H1 (cell line): Measurements from ENCODE around the gene C6orf136. TPM values are rescaled to one million over a fixed set of nuclear protein-coding genes. Genes with fewer than 3 reads are reported as not detected.

ENCODE experiments used
- CTCF ChIA-PET: fragments of 300-600 bp; sonication (Branson Sonifier 250); formaldehyde crosslinking; loops from one replicate; lab custom pipeline; 2021; ENCODE audit not compliant: partially characterized antibody; lab: Charles Lee
- POLR2A ChIA-PET: fragments of 300-600 bp; sonication (Branson Sonifier 250); formaldehyde crosslinking; loops from one replicate; lab custom pipeline; 2021; ENCODE audit warnings: inconsistent platforms; ENCODE audit not compliant: partially characterized antibody; lab: Charles Lee
- DNase-seq, 2 experiments: peaks; one replicate each; pipeline versions ENCODE4 v3.0.0 to v3.0.0-alpha.2; 2010 to 2022; ENCODE audit warnings: low spot score in 2 of 2, low read depth in 1 of 2, mixed read lengths in 1 of 2
- FAIRE-seq: peaks from 2 replicates; lab custom pipeline; 2011; peaks lifted over from hg19 to GRCh38; lab: Jason Lieb, UNC
- H2AFZ ChIP-seq: 2 replicates; pipeline ENCODE4 v1.8.1; 2012; ENCODE audit warnings: low read length, inconsistent platforms
- H2AK5ac ChIP-seq: 2 replicates; pipeline ENCODE4 v1.6.1; 2013; ENCODE audit warnings: low read depth, low read length
- H2BK120ac ChIP-seq: replicated peaks from 2 replicates; pipeline ENCODE3; 2013; ENCODE audit warnings: low read depth, low read length, inconsistent platforms
- H2BK12ac ChIP-seq: 2 replicates; pipeline ENCODE4 v1.6.1; 2013; ENCODE audit warnings: low read depth, low read length
- H2BK15ac ChIP-seq: 2 replicates; pipeline ENCODE4 v1.6.1; 2013; ENCODE audit warnings: low read length
- H2BK20ac ChIP-seq: 2 replicates; pipeline ENCODE4 v1.6.1; 2013; ENCODE audit warnings: low read length
- H2BK5ac ChIP-seq: 2 replicates; pipeline ENCODE4 v1.6.1; 2013; ENCODE audit warnings: low read depth, low read length
- H3K14ac ChIP-seq: 2 replicates; pipeline ENCODE4 v1.6.1; 2013; ENCODE audit warnings: inconsistent platforms; ENCODE audit not compliant: insufficient read length
- H3K18ac ChIP-seq: 2 replicates; pipeline ENCODE4 v1.6.1; 2013; ENCODE audit warnings: low read length; ENCODE audit errors: extremely low read depth
- H3K23ac ChIP-seq: 2 replicates; pipeline ENCODE4 v1.6.1; 2013; ENCODE audit warnings: inconsistent platforms; ENCODE audit not compliant: insufficient read length
- H3K23me2 ChIP-seq: 2 replicates; pipeline ENCODE4 v1.6.1; 2013; ENCODE audit warnings: low read depth, low read length
- H3K27ac ChIP-seq: 2 replicates; pipeline ENCODE4 v1.6.1; 2011; ENCODE audit warnings: low read depth, low read length, inconsistent platforms
- H3K27me3 ChIP-seq, 4 experiments: replicated peaks in 1 of 4; 1 replicate in 1 of 4; 2 replicates in 3 of 4; pipeline versions ENCODE4 v1.6.1 to v1.8.1; 2011 to 2013; ENCODE audit warnings: low read length in 3 of 4, mild to moderate bottlenecking in 3 of 4, inconsistent platforms in 2 of 4, mixed read lengths in 2 of 4, moderate library complexity in 1 of 4; ENCODE audit not compliant: control insufficient read depth in 3 of 4, insufficient read depth in 3 of 4; ENCODE audit errors: extremely low read depth in 1 of 4
- H3K36me3 ChIP-seq, 4 experiments: 2 replicates each; pipeline versions ENCODE4 v1.6.1 to v1.8.1; 2011 to 2013; ENCODE audit warnings: mild to moderate bottlenecking in 4 of 4, low read length in 3 of 4, moderate library complexity in 2 of 4, control low read depth in 1 of 4, inconsistent platforms in 1 of 4; ENCODE audit not compliant: insufficient read depth in 4 of 4, control insufficient read depth in 2 of 4
- H3K4ac ChIP-seq: replicated peaks from 2 replicates; pipeline ENCODE3; 2013; ENCODE audit warnings: low read length, low read depth, mixed read lengths, inconsistent platforms; ENCODE audit not compliant: insufficient read length
- H3K4me1 ChIP-seq, 4 experiments: replicated peaks in 1 of 4; 1 replicate in 1 of 4; 2 replicates in 3 of 4; pipeline versions ENCODE4 v1.6.1 to v1.8.1; 2011 to 2013; ENCODE audit warnings: low read length in 3 of 4, inconsistent platforms in 2 of 4, mixed read lengths in 1 of 4; ENCODE audit not compliant: insufficient read depth in 4 of 4, control insufficient read depth in 3 of 4
- H3K4me2 ChIP-seq, 2 experiments: 2 replicates each; pipeline versions ENCODE4 v1.6.1 to v1.8.1; 2011 to 2013; ENCODE audit warnings: low read depth in 2 of 2, low read length in 2 of 2, control low read depth in 1 of 2, inconsistent platforms in 1 of 2, mild to moderate bottlenecking in 1 of 2; ENCODE audit not compliant: insufficient read depth in 1 of 2
- H3K4me3 ChIP-seq, 4 experiments: fragments of 200-600, 300-600 bp in 1 of 4; sonication (generic), shearing (Covaris generic), sonication (Bioruptor Twin) in 1 of 4; 2 replicates each; pipeline versions ENCODE4 v1.5.1 to v1.8.1; 2011 to 2016; ENCODE audit warnings: low read length in 4 of 4, low read depth in 3 of 4, control low read depth in 2 of 4, inconsistent platforms in 2 of 4, mild to moderate bottlenecking in 2 of 4, mixed read lengths in 1 of 4, moderate library complexity in 1 of 4; ENCODE audit not compliant: insufficient read depth in 2 of 4; ENCODE audit errors: extremely low read depth in 1 of 4
- H3K56ac ChIP-seq: replicated peaks from 2 replicates; pipeline ENCODE3; 2013; ENCODE audit warnings: low read depth, mild to moderate bottlenecking, mixed read lengths, low read length, inconsistent platforms; ENCODE audit not compliant: insufficient read length
- H3K79me1 ChIP-seq: 2 replicates; pipeline ENCODE4 v1.6.1; 2013; ENCODE audit warnings: low read depth, low read length, control low read depth
- H3K79me2 ChIP-seq, 2 experiments: 2 replicates each; pipeline versions ENCODE4 v1.6.1 to v1.8.1; 2012 to 2013; ENCODE audit warnings: low read length in 2 of 2, mild to moderate bottlenecking in 2 of 2, inconsistent platforms in 1 of 2; ENCODE audit not compliant: insufficient read depth in 2 of 2, control insufficient read depth in 1 of 2
- H3K9ac ChIP-seq, 4 experiments: replicated peaks in 1 of 4; 1 replicate in 1 of 4; 2 replicates in 3 of 4; pipeline versions ENCODE4 v1.6.1 to v1.8.1; 2011 to 2013; ENCODE audit warnings: low read depth in 3 of 4, low read length in 3 of 4, control low read depth in 2 of 4, mild to moderate bottlenecking in 2 of 4, moderate library complexity in 2 of 4, inconsistent platforms in 1 of 4; ENCODE audit errors: extremely low read depth in 1 of 4
- H3K9me3 ChIP-seq, 2 experiments: 2 replicates each; pipeline versions ENCODE4 v1.6.1 to v1.8.1; 2012 to 2013; ENCODE audit warnings: mild to moderate bottlenecking in 2 of 2, moderate library complexity in 2 of 2, control low read depth in 1 of 2, inconsistent platforms in 1 of 2, low read depth in 1 of 2, low read length in 1 of 2, mixed read lengths in 1 of 2; ENCODE audit not compliant: insufficient read depth in 2 of 2
- H4K20me1 ChIP-seq, 2 experiments: replicated peaks in 1 of 2; 2 replicates each; pipeline versions ENCODE3 to v1.8.1; 2011 to 2013; ENCODE audit warnings: inconsistent platforms in 2 of 2, low read length in 2 of 2, mild to moderate bottlenecking in 1 of 2; ENCODE audit not compliant: insufficient read depth in 2 of 2, control insufficient read depth in 1 of 2
- H4K5ac ChIP-seq: 2 replicates; pipeline ENCODE4 v1.6.1; 2013; ENCODE audit warnings: low read length, low read depth, mixed read lengths, inconsistent platforms; ENCODE audit not compliant: insufficient read length
- H4K8ac ChIP-seq: 2 replicates; pipeline ENCODE4 v1.8.0; 2013; ENCODE audit warnings: mild to moderate bottlenecking, moderate library complexity, low read length, inconsistent platforms; ENCODE audit not compliant: insufficient read depth; ENCODE audit errors: extremely low read depth
- H4K91ac ChIP-seq: replicated peaks from 2 replicates; pipeline ENCODE3; 2013; ENCODE audit warnings: low read length, mixed read lengths, inconsistent platforms; ENCODE audit not compliant: insufficient read length
- ATF2 ChIP-seq: IDR thresholded peaks from 2 replicates; pipeline ENCODE4 v1.6.1; 2012; ENCODE audit warnings: low read length, inconsistent platforms
- MAFK ChIP-seq: IDR thresholded peaks from 2 replicates; pipeline ENCODE4 v1.6.1; 2012; ENCODE audit warnings: low read depth, mild to moderate bottlenecking, improper control_type of control experiment, low read length
- POLR2A ChIP-seq, 2 experiments: IDR thresholded peaks; 1 replicate in 1 of 2; 2 replicates in 1 of 2; pipeline ENCODE4 v1.6.1; 2011; ENCODE audit warnings: low read depth in 2 of 2, low read length in 2 of 2, mild to moderate bottlenecking in 2 of 2; ENCODE audit errors: control extremely low read depth in 1 of 2
- POLR2AphosphoS5 ChIP-seq: IDR thresholded peaks from 2 replicates; pipeline ENCODE4 v1.6.1; 2011; ENCODE audit warnings: low read depth, low read length
- POU5F1 ChIP-seq: IDR thresholded peaks from 2 replicates; pipeline ENCODE4 v1.6.1; 2011; ENCODE audit warnings: low read depth, mild to moderate bottlenecking, low read length, moderate library complexity
- RBBP5 ChIP-seq: IDR thresholded peaks from 2 replicates; pipeline ENCODE4 v1.7.1; 2012; ENCODE audit warnings: low read depth, mild to moderate bottlenecking, inconsistent platforms, low read length, moderate library complexity, borderline replicate concordance
- SAP30 ChIP-seq: fragments of 300-600 bp; sonication (generic); IDR thresholded peaks from 2 replicates; pipeline ENCODE4 v1.7.1; 2012; ENCODE audit warnings: low read length, moderate library complexity, mild to moderate bottlenecking, inconsistent platforms; ENCODE audit not compliant: insufficient read depth, insufficient replicate concordance
- WGBS, 2 experiments: shearing (Covaris generic) in 1 of 2; methylation state at CpG; one replicate each; pipeline versions ENCODE4 v1.1.6 to v1.1.7; 2013 to 2015; ENCODE audit warnings: low lambda C conversion rate in 2 of 2, mixed read lengths in 2 of 2, inconsistent platforms in 1 of 2, low coverage in 1 of 2, missing lambda C conversion rate in 1 of 2; ENCODE audit not compliant: insufficient replicate concordance in 2 of 2, insufficient coverage in 1 of 2, insufficient read length in 1 of 2; ENCODE audit errors: extremely low coverage in 1 of 2, missing lambda C conversion rate in 1 of 2; 5-methylcytosine and 5-hydroxymethylcytosine counted together
- polyA plus RNA-seq, 7 experiments: library from polyadenylated mRNA; depleted of rRNA in 3 of 7; stranded (reverse) in 5 of 7; unstranded in 2 of 7; fragments of >200 nt in 5 of 7; fragments of 200-250 nt in 2 of 7; gene quantifications; 1 replicate in 5 of 7; 2 replicates in 1 of 7; 4 replicates in 1 of 7; pipeline versions ENCODE4 v1.2.1 to v1.2.3, GENCODE V29; 2011 to 2013; ENCODE audit warnings: missing spikeins in 2 of 7, mixed read lengths in 2 of 7
- total RNA-seq: library from RNA; stranded (reverse); fragmentation: NEBNext Ultra II Directional; extraction: Animal tissue kit (Norgen Biotek cat#: 25700); gene quantifications from 2 replicates; pipeline ENCODE4 v1.2.1, GENCODE V29; 2021

Gene C6orf136
- total and polyA plus RNA-seq, 2 of the 8 experiments (the other 6 are each of a cell fraction or from before 2014, with no cell fraction given) = 20.8 to 23.1 TPM

- H2BK20ac ChIP-seq = no peak overlapping the region
- WGBS, 2 experiments = 94% methylated on average over 19 of the region's 19 CpGs; no CpG with 5 or more reads in 1 of the 2 experiments
- no peaks in the 10 kb centered on the region for H3K23me2 ChIP-seq
- H2AK5ac ChIP-seq = no peak overlapping the region
- H4K20me1 ChIP-seq = peaks cover 3 to 6% of the 10 kb centered on the region in 2 experiments
- H3K36me3 ChIP-seq = peaks cover 15 to 73% (median 60%) of the 10 kb centered on the region in 4 experiments
- no peaks in the 10 kb centered on the region for H3K27me3 ChIP-seq
- H3K79me2 ChIP-seq = no peaks in the 10 kb centered on the region
- H2BK12ac ChIP-seq = no peak overlapping the region
- H3K23ac ChIP-seq = no peak overlapping the region
- H3K18ac ChIP-seq = no peak overlapping the region
- H3K9ac ChIP-seq = no peak overlapping the region
- no peaks in the 10 kb centered on the region for H3K9me3 ChIP-seq
- no peak overlapping the region for H2BK5ac ChIP-seq
- no peak overlapping the region for H3K4me2 ChIP-seq
- ChIA-PET POLR2A (interaction anchor here (1.2 to 8.1 kb wide), 7 partner anchors 9 to 65 kb away, joined by 3 to 50 read pairs (median 4); partner anchors contain the start of genes DHX16, MDC1 and TUBB), CTCF (interaction anchor here (0.9 to 2.0 kb wide), 4 partner anchors 10 to 15 kb away, joined by 3 to 10 read pairs (median 5); no protein-coding TSS in a partner anchor)
- no peak overlapping the region for H3K14ac ChIP-seq
- no peak overlapping the region for H3K27ac ChIP-seq
- no peak overlapping the region for H2BK15ac ChIP-seq
- H4K8ac ChIP-seq = no peak overlapping the region; the same call in 1 of the 2 replicates
- no peak overlapping the region for H3K4me3 ChIP-seq
- no peak overlapping the region for H2BK120ac ChIP-seq
- H4K91ac ChIP-seq = no peak overlapping the region
- H4K5ac ChIP-seq = no peak overlapping the region
- FAIRE-seq = no peak
- H3K79me1 ChIP-seq = no peaks in the 10 kb centered on the region
- no peaks in the 10 kb centered on the region for H3K4me1 ChIP-seq
- H2AFZ ChIP-seq = no peak overlapping the region
- no peak overlapping the region for H3K4ac ChIP-seq
- no peak for DNase-seq
- no peak overlapping the region for H3K56ac ChIP-seq
- no peak for TF ChIP-seq SAP30
- TF ChIP-seq POLR2A (IDR thresholded peaks at IDR 0.05; ENCODE audit: control extremely low read depth in 1 of 2, low read depth in 2 of 2, low read length in 2 of 2) = no peak
- TF ChIP-seq POLR2AphosphoS5 = no peak
- no peak for TF ChIP-seq POU5F1
- TF ChIP-seq MAFK = no peak
- no peak for TF ChIP-seq ATF2
- no peak for TF ChIP-seq RBBP5
Measured at GRCh38 chr6:30654798-30655742, 8.1 kb downstream of the C6orf136 start.
